ENCODE measurements around the gene DLGAP4. TPM values are rescaled to one million over a fixed set of nuclear protein-coding genes. Genes with fewer than 3 reads are reported as not detected.

DLGAP4 gene
- total RNA-seq, 4 donors from 2014 or later: 38.6 to 193 (median 80.5) TPM

- DNase-seq: peak; percentile 71 to 72
- intact Hi-C loops (cut with DNase I; ENCODE audit: low total_unique reads): no loop called here
Measured at GRCh38 chr20:36435592-36436541, 129.7 kb downstream of the DLGAP4 start.

DNA sequence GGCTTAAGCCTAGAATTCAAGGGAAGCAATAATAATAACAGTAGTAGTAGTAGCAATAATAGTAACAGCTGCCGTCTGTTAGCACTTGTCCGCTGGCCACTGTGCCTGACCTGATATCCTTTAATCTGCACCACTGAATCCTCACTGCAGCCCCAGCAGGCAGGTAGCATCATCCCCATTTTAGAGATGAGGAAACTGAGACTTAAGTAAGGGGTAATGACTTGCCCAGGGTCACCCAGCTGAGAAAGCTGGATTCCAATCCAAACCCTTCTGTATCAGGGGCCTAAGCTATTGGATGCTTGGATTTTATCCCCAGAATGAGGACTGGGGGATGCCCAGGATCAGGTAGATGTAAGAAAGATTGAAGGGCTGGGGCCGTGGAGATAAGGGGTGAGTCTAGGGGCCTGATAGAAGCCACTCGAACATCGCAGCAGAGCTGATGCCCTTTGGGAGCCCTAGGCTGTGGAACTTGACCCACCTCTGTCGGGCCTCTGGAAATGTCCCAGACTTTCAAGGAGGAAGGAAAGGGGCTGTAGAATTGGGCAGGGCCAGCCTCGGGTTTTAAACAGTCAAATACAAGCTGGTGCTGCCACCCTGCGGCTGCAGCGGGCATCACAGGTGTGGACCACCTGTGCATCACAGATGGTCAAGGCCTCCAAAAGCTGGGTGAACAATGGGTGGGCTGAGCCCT is 133.0 kb downstream of the DLGAP4 start:
- H3K27ac ChIP-seq: no peak overlapping the region
- H3K27me3 ChIP-seq: no peaks in the 10 kb centered on the region
- H3K4me1 ChIP-seq: no peaks in the 10 kb centered on the region
- peak in 1 of 2 donors; percentile 48 for DNase-seq
- intact Hi-C loops (cut with DNase I; ENCODE audit: low total_unique reads): no loop called here
- no peak overlapping the region for H3K4me3 ChIP-seq
- TF ChIP-seq, protein P1, sequence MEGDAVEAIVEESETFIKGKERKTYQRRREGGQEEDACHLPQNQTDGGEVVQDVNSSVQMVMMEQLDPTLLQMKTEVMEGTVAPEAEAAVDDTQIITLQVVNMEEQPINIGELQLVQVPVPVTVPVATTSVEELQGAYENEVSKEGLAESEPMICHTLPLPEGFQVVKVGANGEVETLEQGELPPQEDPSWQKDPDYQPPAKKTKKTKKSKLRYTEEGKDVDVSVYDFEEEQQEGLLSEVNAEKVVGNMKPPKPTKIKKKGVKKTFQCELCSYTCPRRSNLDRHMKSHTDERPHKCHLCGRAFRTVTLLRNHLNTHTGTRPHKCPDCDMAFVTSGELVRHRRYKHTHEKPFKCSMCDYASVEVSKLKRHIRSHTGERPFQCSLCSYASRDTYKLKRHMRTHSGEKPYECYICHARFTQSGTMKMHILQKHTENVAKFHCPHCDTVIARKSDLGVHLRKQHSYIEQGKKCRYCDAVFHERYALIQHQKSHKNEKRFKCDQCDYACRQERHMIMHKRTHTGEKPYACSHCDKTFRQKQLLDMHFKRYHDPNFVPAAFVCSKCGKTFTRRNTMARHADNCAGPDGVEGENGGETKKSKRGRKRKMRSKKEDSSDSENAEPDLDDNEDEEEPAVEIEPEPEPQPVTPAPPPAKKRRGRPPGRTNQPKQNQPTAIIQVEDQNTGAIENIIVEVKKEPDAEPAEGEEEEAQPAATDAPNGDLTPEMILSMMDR (IDR thresholded peaks at IDR 0.05): peak; percentile 53 to 66 (median 64)
- no peak for TF ChIP-seq POLR2A (IDR thresholded peaks at IDR 0.05)
- no peaks in the 10 kb centered on the region for H3K36me3 ChIP-seq
- no peaks in the 10 kb centered on the region for H3K9me3 ChIP-seq

More at GRCh38 chr20:36435592-36436541, 129.7 kb downstream of the DLGAP4 start:
- H3K27ac ChIP-seq: no peak overlapping the region
- peak overlapping the region; percentile 3 to 24 for H3K4me3 ChIP-seq
- no peak for TF ChIP-seq POLR2A (IDR thresholded peaks at IDR 0.05)
- no peaks in the 10 kb centered on the region for H3K27me3 ChIP-seq
- H3K4me1 ChIP-seq: no peaks in the 10 kb centered on the region
- no peaks in the 10 kb centered on the region for H3K36me3 ChIP-seq
- no peaks in the 10 kb centered on the region for H3K9me3 ChIP-seq

GRCh38 chr20:36439731-36440072 is 133.6 kb downstream of the DLGAP4 start:
- intact Hi-C loops (cut with DNase I; ENCODE audit: low total_unique reads): no loop called here
- TF ChIP-seq POLR2A (IDR thresholded peaks at IDR 0.05): no peak
- TF ChIP-seq, protein P1 (IDR thresholded peaks at IDR 0.05): no peak

DNA sequence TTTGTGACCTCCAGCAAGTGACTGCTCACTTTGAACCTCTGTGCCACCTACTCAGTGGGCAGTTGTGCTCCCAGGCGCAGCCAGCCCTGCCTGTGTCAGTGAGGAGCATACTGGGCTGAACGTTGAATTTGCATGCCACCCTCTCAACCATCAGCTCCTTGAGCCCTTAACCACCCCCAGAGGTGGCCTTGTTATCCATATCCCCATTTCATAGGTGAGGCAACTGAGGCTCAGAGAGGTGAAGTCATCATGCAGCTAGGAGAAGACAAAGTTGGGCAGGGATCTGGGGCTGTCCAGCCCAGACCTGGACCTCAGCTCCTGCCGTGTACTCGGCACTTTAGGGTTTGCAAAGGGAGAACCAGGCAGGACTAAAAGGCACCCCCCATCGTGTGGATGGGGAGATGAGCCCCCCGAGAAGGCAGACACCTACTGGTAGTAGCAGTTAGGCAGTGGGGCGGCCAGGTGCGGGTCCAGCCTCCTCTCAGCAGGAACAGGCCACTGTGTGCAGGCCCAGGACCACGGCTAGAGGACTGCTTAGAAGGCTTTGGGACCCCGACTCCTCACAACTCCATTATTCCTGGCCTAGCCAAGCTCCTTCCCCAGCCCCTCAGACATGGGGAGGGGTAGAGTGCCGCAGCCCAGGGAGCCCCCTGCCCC is 134.4 kb downstream of the DLGAP4 start:
- TF ChIP-seq, protein P1 (IDR thresholded peaks at IDR 0.05): no peak
- TF ChIP-seq POLR2A (IDR thresholded peaks at IDR 0.05): no peak
- Histone ChIP-seq H3K27ac (no peak overlapping the region), H3K27me3 (no peaks in the 10 kb centered on the region), H3K4me3 (no peak overlapping the region), H3K36me3 (no peaks in the 10 kb centered on the region), H3K9me3 (no peaks in the 10 kb centered on the region), H3K4me1 (no peaks in the 10 kb centered on the region)
- intact Hi-C loops (cut with DNase I; ENCODE audit: low total_unique reads): no loop called here
- DNase-seq: no peak

More at GRCh38 chr20:36439731-36440072, 133.6 kb downstream of the DLGAP4 start:
- H3K27ac ChIP-seq: no peak overlapping the region
- H3K9me3 ChIP-seq: no peaks in the 10 kb centered on the region
- no peak overlapping the region for H3K4me3 ChIP-seq
- H3K4me1 ChIP-seq: no peaks in the 10 kb centered on the region
- DNase-seq: no peak
- H3K27me3 ChIP-seq: no peaks in the 10 kb centered on the region
- H3K36me3 ChIP-seq: no peaks in the 10 kb centered on the region

GRCh38 chr20:36441027-36441414 is 134.9 kb downstream of the DLGAP4 start:
- Histone ChIP-seq H3K27ac (no peak overlapping the region), H3K4me1 (no peaks in the 10 kb centered on the region), H3K4me3 (no peak overlapping the region), H3K36me3 (no peaks in the 10 kb centered on the region), H3K27me3 (no peaks in the 10 kb centered on the region), H3K9me3 (no peaks in the 10 kb centered on the region)
- TF ChIP-seq POLR2A (IDR thresholded peaks at IDR 0.05): no peak
- TF ChIP-seq, protein P1 (IDR thresholded peaks at IDR 0.05): no peak
- intact Hi-C loops (cut with DNase I; ENCODE audit: low total_unique reads): no loop called here
- DNase-seq: no peak
